Colonic mucosa (tissue), 4 donors: ENCODE measurements around the gene HSPBAP1. TPM values are rescaled to one million over a fixed set of nuclear protein-coding genes. Genes with fewer than 3 reads are reported as not detected.

Experiments used
- DNase-seq: peaks from one replicate; pipeline ENCODE4 v3.0.0-alpha.2; 2020
- H3K27ac ChIP-seq: fragments of 200-600 bp; one replicate; pipeline ENCODE4 v1.8.0; 2021
- H3K27me3 ChIP-seq: fragments of 200-600 bp; one replicate; pipeline ENCODE4 v1.8.0; 2021
- H3K36me3 ChIP-seq: fragments of 200-600 bp; one replicate; pipeline ENCODE4 v1.8.0; 2021
- H3K4me1 ChIP-seq: fragments of 200-600 bp; one replicate; pipeline ENCODE4 v1.8.0; 2021; ENCODE audit warnings: mild to moderate bottlenecking
- H3K4me3 ChIP-seq: fragments of 200-600 bp; one replicate; pipeline ENCODE4 v1.8.0; 2021
- H3K9ac ChIP-seq, 2 donors: one replicate each; pipeline ENCODE4 v1.7.0; 2013; ENCODE audit warnings: control low read depth in 2 of 2, low read depth in 2 of 2, low read length in 2 of 2
- H3K9me3 ChIP-seq: fragments of 200-600 bp; one replicate; pipeline ENCODE4 v1.8.0; 2021
- intact Hi-C: fragments of 100-400 bp; cut with DNase I; formaldehyde crosslinking; loops from one replicate; pipeline ENCODE4 v1.14.1; 2022
- total RNA-seq, 2 donors: library from RNA; stranded (reverse); fragmentation: NEBNext Ultra II Directional in 1 of 2; extraction: Animal tissue kit (Norgen Biotek cat#: 25700) in 1 of 2; gene quantifications; one replicate each; pipeline ENCODE4 v1.2.1, GENCODE V29; 2021
- TF ChIP-seq, protein P1 (sequence below): fragments of 200-600 bp; IDR thresholded peaks from one replicate; pipeline ENCODE4 v1.8.0; 2022; ENCODE audit warnings: antibody characterized with exemption, mild to moderate bottlenecking
- donor health status: healthy.
- donor health status: DM: no; HTN: no; CAD: no.
- donor health status: DM: no; HTN: no; CAD: no.

HSPBAP1 gene
- total RNA-seq, 2 donors from 2014 or later: 4.1 to 5.7 TPM

DNA sequence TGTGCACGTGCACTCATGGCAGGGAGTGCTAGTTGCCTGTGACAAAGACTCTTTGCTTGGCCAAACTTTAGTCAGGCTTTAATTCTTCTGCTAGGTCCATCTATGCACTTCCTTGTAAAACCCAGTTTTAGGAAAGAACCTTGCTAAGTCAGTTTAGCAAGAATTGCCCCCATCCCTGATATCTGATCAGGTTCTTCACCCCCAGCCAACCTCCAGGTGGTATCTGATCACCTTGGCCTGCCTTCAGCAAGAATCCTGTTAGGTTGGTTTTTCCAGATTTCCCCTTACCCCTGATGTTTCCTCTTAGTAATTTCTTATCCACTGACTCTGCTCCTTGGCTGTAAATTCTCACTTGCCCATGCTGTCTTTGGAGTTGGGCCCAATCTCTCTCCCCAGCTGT lies 8.4 kb downstream of the HSPBAP1 start:
- Histone ChIP-seq H3K27me3 (no peaks in the 10 kb centered on the region), H3K4me1 (no peaks in the 10 kb centered on the region), H3K9me3 (no peaks in the 10 kb centered on the region), H3K9ac (no peak overlapping the region), H3K27ac (no peak overlapping the region), H3K36me3 (no peaks in the 10 kb centered on the region), H3K4me3 (no peak overlapping the region)
- intact Hi-C loops: no loop called here
- no peak for DNase-seq
- TF ChIP-seq, protein P1, sequence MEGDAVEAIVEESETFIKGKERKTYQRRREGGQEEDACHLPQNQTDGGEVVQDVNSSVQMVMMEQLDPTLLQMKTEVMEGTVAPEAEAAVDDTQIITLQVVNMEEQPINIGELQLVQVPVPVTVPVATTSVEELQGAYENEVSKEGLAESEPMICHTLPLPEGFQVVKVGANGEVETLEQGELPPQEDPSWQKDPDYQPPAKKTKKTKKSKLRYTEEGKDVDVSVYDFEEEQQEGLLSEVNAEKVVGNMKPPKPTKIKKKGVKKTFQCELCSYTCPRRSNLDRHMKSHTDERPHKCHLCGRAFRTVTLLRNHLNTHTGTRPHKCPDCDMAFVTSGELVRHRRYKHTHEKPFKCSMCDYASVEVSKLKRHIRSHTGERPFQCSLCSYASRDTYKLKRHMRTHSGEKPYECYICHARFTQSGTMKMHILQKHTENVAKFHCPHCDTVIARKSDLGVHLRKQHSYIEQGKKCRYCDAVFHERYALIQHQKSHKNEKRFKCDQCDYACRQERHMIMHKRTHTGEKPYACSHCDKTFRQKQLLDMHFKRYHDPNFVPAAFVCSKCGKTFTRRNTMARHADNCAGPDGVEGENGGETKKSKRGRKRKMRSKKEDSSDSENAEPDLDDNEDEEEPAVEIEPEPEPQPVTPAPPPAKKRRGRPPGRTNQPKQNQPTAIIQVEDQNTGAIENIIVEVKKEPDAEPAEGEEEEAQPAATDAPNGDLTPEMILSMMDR: no peak

DNA sequence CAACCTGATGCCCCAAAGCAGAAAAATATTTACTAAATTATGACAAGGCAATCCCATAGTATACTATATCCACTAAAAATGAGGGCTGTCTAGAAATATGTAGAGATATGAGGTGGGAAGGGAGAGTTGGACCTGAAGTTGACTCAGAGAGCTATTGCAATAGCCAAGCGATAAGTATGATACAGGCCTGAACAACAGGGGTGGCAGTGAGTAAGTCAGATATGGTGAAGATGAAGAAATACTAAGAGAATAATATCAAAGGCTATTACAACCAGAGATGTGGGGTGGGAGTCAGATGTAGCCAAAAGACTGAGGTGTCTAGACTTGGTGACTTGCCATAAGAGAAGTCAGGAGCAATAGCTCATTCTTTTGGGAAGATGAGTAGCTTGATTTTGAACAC lies 9.2 kb downstream of the HSPBAP1 start:
- intact Hi-C loops: no loop called here
- no peak overlapping the region for H3K4me3 ChIP-seq

DNA sequence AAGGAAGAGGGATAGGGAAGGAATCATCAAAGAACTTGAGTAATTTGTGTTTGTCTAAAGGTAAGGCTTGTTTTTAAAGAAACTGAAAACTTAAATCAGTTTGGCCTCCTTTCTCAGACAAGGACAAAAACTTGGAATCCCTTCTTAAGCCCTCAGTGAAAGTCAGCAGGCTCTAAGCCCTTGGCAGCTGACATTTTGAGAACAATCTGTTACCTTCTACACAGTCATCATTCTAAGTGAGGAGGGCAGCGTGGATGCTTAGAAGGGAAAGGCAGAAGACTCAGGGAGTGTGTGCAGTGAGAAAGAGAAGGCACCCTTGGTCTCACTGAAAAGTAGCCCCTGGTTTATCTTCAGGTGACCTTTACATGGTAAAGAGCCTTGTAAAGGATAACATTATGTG lies 10.8 kb downstream of the HSPBAP1 start:
- intact Hi-C loops: no loop called here
- Histone ChIP-seq H3K27ac (no peak overlapping the region), H3K36me3 (no peaks in the 10 kb centered on the region), H3K9ac (no peak overlapping the region), H3K9me3 (no peaks in the 10 kb centered on the region), H3K4me3 (no peak overlapping the region), H3K4me1 (no peaks in the 10 kb centered on the region), H3K27me3 (no peaks in the 10 kb centered on the region)
- TF ChIP-seq, protein P1: no peak
- no peak for DNase-seq

More for the DNA sequence above, 9.2 kb downstream of the HSPBAP1 start:
- H3K27ac ChIP-seq: no peak overlapping the region
- no peaks in the 10 kb centered on the region for H3K9me3 ChIP-seq
- H3K4me1 ChIP-seq: no peaks in the 10 kb centered on the region
- H3K27me3 ChIP-seq: no peaks in the 10 kb centered on the region
- no peaks in the 10 kb centered on the region for H3K36me3 ChIP-seq
- TF ChIP-seq, protein P1: no peak
- DNase-seq: no peak
- no peak overlapping the region for H3K9ac ChIP-seq

DNA sequence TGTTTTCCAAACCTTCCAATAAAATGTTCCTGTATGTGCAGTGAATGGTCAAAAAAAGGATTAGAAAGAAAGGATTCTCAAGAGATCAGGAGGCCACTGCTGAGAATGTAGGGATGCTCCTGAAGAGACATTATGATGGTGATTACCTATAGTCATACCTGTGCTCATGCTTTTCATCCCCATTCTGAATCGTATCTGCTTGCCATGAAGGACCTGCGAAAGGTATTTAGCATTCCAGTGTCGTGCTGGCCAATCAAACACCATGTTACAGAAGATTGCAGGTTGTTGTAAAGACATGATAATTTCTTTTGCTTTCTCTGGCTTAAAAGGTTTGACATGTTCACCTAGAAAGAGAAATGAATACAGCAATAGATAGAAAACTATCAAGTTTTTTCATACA lies 16.1 kb downstream of the HSPBAP1 start:
- no peaks in the 10 kb centered on the region for H3K9me3 ChIP-seq
- no peaks in the 10 kb centered on the region for H3K4me1 ChIP-seq
- H3K27me3 ChIP-seq: no peaks in the 10 kb centered on the region
- H3K36me3 ChIP-seq: no peaks in the 10 kb centered on the region
- H3K27ac ChIP-seq: no peak overlapping the region
- no peak for DNase-seq
- no peak overlapping the region for H3K9ac ChIP-seq
- TF ChIP-seq, protein P1: no peak
- intact Hi-C loops: no loop called here
- H3K4me3 ChIP-seq: no peak overlapping the region

DNA sequence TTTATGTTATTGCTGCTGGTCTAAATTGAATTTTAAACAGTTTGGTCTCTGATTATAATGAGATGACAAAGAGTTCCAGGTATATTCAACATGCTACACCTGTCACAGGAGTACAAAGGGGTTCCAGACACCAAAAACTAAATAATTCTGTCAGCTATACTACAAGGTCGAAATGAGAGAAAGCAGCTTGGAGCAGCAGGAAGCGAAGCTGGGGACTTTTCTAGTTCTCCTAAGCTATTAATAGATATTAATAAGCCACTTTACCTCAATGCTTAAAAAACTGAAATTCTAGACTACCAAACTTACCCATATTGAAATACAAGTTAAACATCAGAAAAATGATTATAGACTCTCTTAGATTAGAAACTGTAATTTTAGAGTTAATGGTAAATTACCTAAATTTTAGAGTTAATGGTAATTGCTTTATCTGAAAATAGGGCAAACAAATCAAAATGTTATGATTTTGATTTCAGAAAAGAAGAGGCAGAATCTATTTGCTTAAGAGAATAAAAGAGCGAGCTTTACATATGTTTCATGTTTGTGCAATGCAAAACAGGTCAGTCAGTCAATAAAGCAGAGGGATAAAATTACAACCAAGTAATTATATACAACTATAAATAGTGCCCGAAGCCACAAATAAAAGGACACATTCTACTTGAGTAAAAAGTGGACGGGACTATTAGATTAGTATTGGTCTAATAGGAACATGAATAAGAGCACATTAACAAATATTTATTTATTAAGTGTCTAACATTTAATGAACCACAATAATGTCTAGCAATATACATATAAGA lies 16.8 kb downstream of the HSPBAP1 start:
- TF ChIP-seq, protein P1: no peak
- no peaks in the 10 kb centered on the region for H3K27me3 ChIP-seq
- H3K9me3 ChIP-seq: no peaks in the 10 kb centered on the region
- H3K4me1 ChIP-seq: no peaks in the 10 kb centered on the region
- no peak overlapping the region for H3K4me3 ChIP-seq
- DNase-seq: no peak
- H3K27ac ChIP-seq: no peak overlapping the region
- H3K9ac ChIP-seq: no peak overlapping the region
- intact Hi-C loops: no loop called here
- H3K36me3 ChIP-seq: no peaks in the 10 kb centered on the region
